HUES48 (cell line): ENCODE results near the gene TMEM236.

Source experiments
- H3K27ac ChIP-seq: one replicate; pipeline ENCODE4 v1.7.0; 2013; ENCODE audit warnings: low read depth, low read length, inconsistent platforms
- H3K27me3 ChIP-seq: 2 replicates; pipeline ENCODE4 v1.6.1; 2013; ENCODE audit warnings: mild to moderate bottlenecking, low read length; ENCODE audit not compliant: control insufficient read depth, insufficient read depth
- H3K36me3 ChIP-seq: 2 replicates; pipeline ENCODE4 v1.6.1; 2013; ENCODE audit warnings: low read length; ENCODE audit not compliant: control insufficient read depth, insufficient read depth
- H3K4me1 ChIP-seq: 2 replicates; pipeline ENCODE4 v1.6.1; 2013; ENCODE audit warnings: mild to moderate bottlenecking, low read length; ENCODE audit not compliant: control insufficient read depth, insufficient read depth
- H3K4me3 ChIP-seq: 2 replicates; pipeline ENCODE4 v1.5.1; 2013; ENCODE audit warnings: mild to moderate bottlenecking, low read depth, low read length
- H3K9ac ChIP-seq: 2 replicates; pipeline ENCODE4 v1.6.1; 2013; ENCODE audit warnings: mild to moderate bottlenecking, low read depth, low read length, moderate library complexity
- H3K9me3 ChIP-seq: 2 replicates; pipeline ENCODE4 v1.6.1; 2013; ENCODE audit warnings: low read length; ENCODE audit not compliant: control insufficient read depth, insufficient read depth

The TMEM236 gene

GRCh38 chr10:17768957-17769356 lies 17.0 kb downstream of the TMEM236 start:
- Histone ChIP-seq H3K27ac (no peak overlapping the region), H3K4me3 (no peak overlapping the region), H3K9me3 (no peaks in the 10 kb centered on the region; the same call in 1 of the 2 replicates), H3K4me1 (peaks cover 8% of the 10 kb centered on the region), H3K9ac (no peak overlapping the region), H3K27me3 (peaks cover 29% of the 10 kb centered on the region), H3K36me3 (no peaks in the 10 kb centered on the region)

DNA sequence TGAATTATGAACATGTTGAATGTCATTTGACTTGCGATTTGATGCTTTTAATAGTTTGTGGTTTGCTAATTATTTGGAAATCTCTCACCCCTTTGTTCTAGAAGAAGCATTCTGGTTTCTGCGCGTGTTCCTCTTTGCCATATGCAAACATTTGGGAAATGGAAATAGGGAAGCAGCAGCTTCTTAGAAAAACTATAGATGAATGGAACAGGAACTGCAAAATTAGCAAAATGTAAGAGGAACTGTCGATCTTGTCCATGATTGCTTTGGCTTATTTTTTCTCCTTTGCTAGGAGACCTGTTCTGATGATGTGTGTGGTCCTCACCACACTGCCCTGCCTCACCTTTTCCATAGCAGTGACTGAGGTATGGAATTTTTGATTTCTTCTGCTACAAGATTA lies 19.0 kb downstream of the TMEM236 start:
- Histone ChIP-seq H3K27ac (no peak overlapping the region), H3K36me3 (no peaks in the 10 kb centered on the region), H3K4me3 (no peak overlapping the region), H3K9me3 (no peaks in the 10 kb centered on the region; the same call in 1 of the 2 replicates), H3K4me1 (no peaks in the 10 kb centered on the region), H3K27me3 (peaks cover 9% of the 10 kb centered on the region), H3K9ac (no peak overlapping the region)

- H3K27ac ChIP-seq = no peak overlapping the region
- H3K27me3 ChIP-seq = no peaks in the 10 kb centered on the region
- H3K4me1 ChIP-seq = no peaks in the 10 kb centered on the region
- H3K36me3 ChIP-seq = no peaks in the 10 kb centered on the region
- no peak overlapping the region for H3K4me3 ChIP-seq
- no peak overlapping the region for H3K9ac ChIP-seq
- H3K9me3 ChIP-seq = no peaks in the 10 kb centered on the region
These were observed 27.8 kb downstream of the TMEM236 start for GRCh38 chr10:17779784-17780183.

GRCh38 chr10:17780727-17781126 lies 28.7 kb downstream of the TMEM236 start:
- Histone ChIP-seq H3K27me3 (no peaks in the 10 kb centered on the region), H3K36me3 (no peaks in the 10 kb centered on the region), H3K4me3 (no peak overlapping the region), H3K9me3 (no peaks in the 10 kb centered on the region), H3K4me1 (no peaks in the 10 kb centered on the region), H3K27ac (no peak overlapping the region), H3K9ac (no peak overlapping the region)

DNA sequence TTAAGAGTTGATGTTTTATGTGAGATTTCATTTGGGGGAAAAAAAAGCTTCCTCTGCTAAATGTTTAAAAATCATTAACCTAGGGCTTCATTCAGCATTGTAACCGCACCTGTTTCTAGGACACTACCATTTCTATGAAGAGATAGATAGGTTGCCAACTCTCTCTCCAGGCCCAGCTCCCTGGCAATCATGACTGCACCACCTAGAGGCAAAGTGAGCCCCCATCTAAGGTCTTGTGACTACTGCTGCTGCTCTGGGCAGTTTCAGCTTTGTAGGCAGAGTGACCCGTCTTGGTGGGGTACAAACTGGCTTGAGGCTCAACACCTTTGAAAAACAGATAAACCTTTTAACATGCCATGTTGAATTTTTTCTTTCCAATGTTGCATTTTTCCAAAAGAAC lies 29.9 kb downstream of the TMEM236 start:
- Histone ChIP-seq H3K27ac (no peak overlapping the region), H3K4me1 (no peaks in the 10 kb centered on the region), H3K36me3 (no peaks in the 10 kb centered on the region), H3K4me3 (no peak overlapping the region), H3K9me3 (no peaks in the 10 kb centered on the region), H3K27me3 (no peaks in the 10 kb centered on the region), H3K9ac (no peak overlapping the region)

DNA sequence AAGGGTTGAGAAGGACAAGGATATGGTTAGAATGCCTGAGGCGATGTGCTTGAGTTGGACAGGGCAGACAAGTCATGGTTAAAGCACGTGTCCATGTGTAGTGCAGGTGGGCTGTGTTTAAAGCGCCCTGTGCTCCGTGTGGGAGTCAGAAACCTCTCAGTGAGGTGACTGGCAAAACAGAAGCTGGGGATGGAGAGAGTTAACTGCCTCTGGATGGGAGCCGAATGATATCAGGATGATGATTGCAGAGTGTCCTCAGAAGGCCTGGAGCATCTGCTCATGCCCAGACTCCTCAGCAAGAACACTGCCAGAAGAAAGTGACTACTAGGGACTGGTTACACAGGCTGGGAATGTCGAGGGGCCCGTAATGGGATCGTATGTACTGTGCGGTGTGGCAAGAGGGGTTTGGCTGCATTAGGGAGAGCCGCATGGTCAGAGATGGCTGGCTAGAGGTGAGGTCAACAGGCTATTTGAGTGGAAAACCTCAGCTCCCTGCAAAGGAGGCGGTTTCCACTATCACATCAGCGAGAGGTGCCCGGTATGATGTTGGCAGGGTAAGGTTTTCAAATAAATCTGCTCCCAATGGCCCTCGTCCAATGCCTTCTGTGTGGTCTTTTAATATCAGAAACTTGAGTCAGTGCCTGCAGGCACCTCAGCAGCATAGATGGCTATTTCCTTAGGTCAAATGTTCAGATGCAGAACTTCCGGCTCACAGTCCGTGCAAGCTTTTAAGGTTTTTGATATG lies 31.1 kb downstream of the TMEM236 start:
- Histone ChIP-seq H3K4me1 (peaks cover 7% of the 10 kb centered on the region), H3K27me3 (no peaks in the 10 kb centered on the region), H3K27ac (no peak overlapping the region), H3K4me3 (no peak overlapping the region), H3K9ac (no peak overlapping the region), H3K36me3 (no peaks in the 10 kb centered on the region), H3K9me3 (no peaks in the 10 kb centered on the region)

GRCh38 chr10:17783751-17784150 lies 31.8 kb downstream of the TMEM236 start:
- Histone ChIP-seq H3K27me3 (no peaks in the 10 kb centered on the region), H3K4me3 (no peak overlapping the region), H3K27ac (no peak overlapping the region), H3K36me3 (no peaks in the 10 kb centered on the region), H3K9ac (no peak overlapping the region), H3K9me3 (no peaks in the 10 kb centered on the region), H3K4me1 (peaks cover 7% of the 10 kb centered on the region)

DNA sequence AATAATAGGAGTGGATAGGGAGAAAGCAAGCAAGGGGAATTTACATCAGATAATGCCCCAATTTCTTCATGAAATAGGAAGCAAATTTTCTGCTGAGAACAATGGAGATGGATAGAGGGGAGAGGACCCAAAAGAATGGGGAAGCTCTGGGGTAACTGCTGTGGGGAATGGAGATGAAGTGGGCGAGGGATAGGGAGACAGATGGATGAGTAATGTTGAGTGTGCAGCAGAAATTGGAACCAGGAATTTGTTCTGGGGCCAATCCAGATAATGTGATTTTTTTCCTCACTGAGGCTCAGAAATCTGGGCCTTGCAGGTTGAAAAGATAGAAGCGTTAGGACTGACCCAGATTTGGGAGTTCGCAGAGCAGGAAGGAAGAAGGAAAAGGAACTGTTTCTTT lies 32.7 kb downstream of the TMEM236 start:
- peaks cover 7% of the 10 kb centered on the region for H3K4me1 ChIP-seq
- no peak overlapping the region for H3K4me3 ChIP-seq
- no peaks in the 10 kb centered on the region for H3K27me3 ChIP-seq
- no peak overlapping the region for H3K9ac ChIP-seq
- H3K36me3 ChIP-seq = no peaks in the 10 kb centered on the region
- no peaks in the 10 kb centered on the region for H3K9me3 ChIP-seq
- no peak overlapping the region for H3K27ac ChIP-seq

DNA sequence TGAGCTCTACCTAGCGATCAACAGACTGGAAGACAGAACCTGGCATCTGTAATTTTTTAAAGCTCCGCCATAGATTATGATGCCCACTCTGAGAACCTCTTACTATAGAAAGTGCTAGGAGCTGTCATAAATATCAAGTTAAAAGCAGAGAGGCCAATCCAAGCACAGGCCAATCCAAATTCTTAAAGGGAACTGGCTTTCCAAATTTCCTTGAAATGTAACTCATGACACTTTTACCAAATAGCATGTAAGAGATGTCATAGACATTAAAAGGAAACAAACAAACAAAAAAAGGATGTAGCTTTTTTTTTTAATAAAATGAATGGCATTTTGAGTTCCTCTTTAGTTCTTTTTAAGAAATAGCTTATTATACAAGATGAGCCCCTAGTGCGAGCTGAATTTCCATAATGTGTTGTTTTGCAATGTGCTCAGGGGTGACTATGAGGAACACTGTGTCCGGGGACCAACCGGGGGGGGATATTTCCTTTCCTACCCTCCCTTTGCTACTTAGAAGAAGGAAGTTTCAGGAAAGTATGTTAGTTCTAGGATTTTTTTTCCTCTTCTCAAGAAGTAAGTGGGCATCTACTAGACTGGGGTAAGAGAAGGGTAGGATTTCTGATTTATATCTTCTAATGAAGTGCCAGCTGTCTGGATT lies 33.4 kb downstream of the TMEM236 start:
- H3K9me3 ChIP-seq = no peaks in the 10 kb centered on the region
- H3K4me3 ChIP-seq = no peak overlapping the region
- no peaks in the 10 kb centered on the region for H3K27me3 ChIP-seq
- no peak overlapping the region for H3K9ac ChIP-seq
- no peak overlapping the region for H3K27ac ChIP-seq
- no peaks in the 10 kb centered on the region for H3K36me3 ChIP-seq
- H3K4me1 ChIP-seq = peaks cover 7% of the 10 kb centered on the region

- Histone ChIP-seq H3K27me3 (no peaks in the 10 kb centered on the region), H3K9me3 (no peaks in the 10 kb centered on the region), H3K9ac (no peak overlapping the region), H3K27ac (peak overlapping the region; percentile 82), H3K36me3 (no peaks in the 10 kb centered on the region), H3K4me1 (peaks cover 7% of the 10 kb centered on the region), H3K4me3 (no peak overlapping the region)
These were observed 35.3 kb downstream of the TMEM236 start for GRCh38 chr10:17787087-17787961.

- no peak overlapping the region for H3K27ac ChIP-seq
- H3K4me1 ChIP-seq = peaks cover 7% of the 10 kb centered on the region
- H3K27me3 ChIP-seq = no peaks in the 10 kb centered on the region
- no peaks in the 10 kb centered on the region for H3K9me3 ChIP-seq
- H3K36me3 ChIP-seq = no peaks in the 10 kb centered on the region
- H3K4me3 ChIP-seq = no peak overlapping the region
- H3K9ac ChIP-seq = no peak overlapping the region
These were observed 36.6 kb downstream of the TMEM236 start for GRCh38 chr10:17788646-17789045.
